HG03097 (cell line): ENCODE results near the gene GRK3.
"Not testable (repeated sequence)": the region's sequence is repeated elsewhere in the genome, so short reads cannot be mapped to it uniquely, and the experiment has no call there.

ENCODE experiments used
- ATAC-seq: cut with Tn5 transposase; IDR thresholded peaks from one replicate; pipeline ENCODE4 v1.9.1; 2021; ENCODE audit not compliant: unreplicated experiment, low FRiP score

Gene GRK3

DNA sequence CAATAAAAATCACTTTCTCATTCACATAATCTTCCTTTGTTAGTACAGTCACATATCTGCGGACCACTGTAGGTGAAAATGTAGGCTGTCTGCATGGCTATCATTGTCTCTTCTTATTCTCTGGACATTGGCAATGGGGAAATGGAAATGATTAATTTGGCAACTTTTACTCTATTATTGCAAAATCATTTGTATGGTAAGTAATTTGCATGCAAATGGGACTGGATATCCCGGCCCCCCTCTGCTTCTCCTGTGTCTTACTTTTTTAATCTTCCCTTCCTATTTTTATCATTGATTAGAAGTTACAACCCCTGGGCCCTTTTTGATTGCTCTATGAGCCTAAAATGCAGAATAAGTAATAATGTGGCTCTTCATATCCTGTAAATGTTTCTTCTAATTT lies 6.0 kb downstream of the GRK3 start:
- ATAC-seq, result no peak

DNA sequence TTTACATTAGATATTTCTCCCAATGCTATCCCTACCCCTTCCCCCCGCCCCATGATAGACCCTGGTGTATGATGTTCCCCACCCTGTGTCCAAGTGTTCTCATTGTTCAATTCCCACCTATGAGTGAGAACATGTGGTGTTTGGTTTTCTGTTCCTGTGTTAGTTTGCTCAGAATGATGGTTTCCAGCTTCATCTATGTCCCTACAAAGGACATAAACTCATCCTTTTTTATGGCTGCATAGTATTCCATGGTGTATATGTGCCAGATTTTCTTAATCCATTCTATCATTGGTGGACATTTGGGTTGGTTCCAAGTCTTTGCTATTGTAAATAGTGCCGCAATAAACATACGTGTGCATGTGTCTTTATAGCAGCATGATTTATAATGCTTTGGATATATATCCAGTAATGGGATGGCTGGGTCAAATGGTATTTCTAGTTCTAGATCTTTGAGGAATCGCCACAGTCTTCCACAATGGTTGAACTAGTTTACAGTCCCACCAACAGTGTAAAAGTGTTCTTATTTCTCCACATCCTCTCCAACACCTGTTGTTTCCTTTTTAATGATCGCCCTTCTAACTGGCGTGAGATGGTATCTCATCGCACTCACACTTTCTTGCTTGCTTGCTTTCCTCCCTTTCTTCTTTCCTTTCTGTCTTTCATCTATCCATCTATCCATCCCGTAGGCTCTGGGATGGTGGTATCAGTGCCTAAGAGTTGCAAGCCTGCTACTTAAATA lies 7.7 kb downstream of the GRK3 start:
- not testable (repeated sequence) for ATAC-seq

DNA sequence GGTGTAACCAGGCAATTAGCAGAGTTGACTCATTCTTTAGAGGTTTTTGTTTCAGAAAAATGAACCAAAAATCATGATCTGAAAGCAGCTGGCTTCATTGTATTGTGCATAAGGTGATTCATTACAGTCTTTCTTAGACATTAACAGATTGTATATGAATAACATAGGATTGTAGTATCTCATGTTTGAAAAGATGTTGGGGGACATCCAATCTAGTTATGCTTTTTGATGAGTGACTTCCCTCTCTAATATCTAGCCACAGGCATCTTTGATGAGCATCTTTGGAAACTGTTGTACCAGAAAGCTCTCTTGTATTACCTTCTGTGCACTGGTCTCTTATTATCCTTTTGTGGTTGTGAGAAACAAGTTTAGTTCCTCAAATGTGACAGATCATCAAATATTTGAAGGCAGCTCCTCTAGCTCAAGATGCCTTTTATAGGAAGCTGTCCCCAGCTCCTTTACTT lies 8.3 kb downstream of the GRK3 start:
- ATAC-seq, result no peak

DNA sequence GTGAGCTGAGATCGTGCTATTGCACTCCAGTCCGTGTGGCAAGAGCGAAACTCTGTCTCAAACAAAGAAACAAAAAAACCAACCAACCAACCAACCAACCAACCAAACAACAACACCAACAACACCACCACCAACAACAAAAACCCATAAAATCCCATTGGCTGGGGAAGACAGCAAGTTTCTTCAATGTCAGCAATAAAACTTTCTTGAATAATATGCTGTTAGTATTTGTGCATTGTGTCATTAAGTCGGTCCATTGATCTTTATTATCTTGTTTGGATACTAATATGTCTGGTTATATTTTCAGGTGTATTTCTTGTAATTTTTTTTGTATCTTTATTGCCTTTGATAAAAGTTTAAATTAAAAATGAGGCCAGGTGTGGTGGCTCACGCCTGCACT lies 9.4 kb downstream of the GRK3 start:
- no peak for ATAC-seq

DNA sequence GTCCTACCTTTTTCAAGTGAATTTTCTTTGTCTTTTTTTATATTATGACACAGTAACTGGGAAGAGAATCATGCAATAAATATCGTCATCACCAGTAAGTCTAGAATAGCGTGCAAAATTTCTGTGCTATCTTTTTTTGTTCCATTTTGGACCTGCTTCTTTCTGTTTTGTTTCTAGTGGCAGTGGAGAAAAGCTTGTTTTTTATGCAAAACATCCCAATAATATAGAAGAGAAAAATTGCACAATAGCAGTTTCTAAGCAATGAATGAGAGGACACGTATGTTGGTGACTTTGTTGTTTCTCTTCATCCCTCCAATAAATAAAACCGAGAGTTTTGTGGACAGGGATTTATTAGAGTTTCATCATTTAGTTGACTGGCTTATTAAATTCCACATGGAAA lies 10.3 kb downstream of the GRK3 start:
- ATAC-seq, result no peak

DNA sequence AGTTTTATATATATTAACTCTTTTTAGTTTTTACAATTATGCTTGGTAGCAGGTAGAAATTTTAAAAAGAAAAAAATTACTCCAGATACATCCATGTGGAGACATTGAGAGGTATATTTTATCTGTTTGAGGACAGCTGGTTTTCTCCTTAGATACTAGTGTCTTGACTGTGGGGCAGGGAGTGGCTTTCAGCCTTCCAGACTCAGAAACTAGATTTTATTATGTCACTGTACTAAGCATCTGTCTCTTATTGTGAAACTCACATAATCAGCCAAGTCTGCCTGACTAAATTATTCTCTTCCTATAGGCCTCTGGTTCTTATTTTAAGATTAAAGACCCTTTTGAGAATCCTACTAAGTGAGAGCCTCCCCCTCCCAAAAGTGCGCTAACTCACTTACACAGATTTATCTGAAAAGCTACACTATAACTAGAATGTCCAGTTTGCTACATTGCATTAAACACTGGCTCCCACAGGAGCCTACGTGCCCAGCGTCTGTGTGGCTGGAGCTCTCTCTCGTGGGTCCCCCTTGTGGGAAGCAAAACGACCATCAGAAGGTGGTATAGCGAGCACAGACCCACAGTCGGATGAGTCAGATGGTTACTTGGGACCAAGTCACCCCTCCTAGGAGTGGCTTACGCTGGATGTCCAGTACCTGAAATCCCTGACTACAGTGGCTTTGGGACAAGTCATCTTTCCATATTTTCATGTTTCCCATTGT lies 11.4 kb downstream of the GRK3 start:
- ATAC-seq, result not testable (repeated sequence)

DNA sequence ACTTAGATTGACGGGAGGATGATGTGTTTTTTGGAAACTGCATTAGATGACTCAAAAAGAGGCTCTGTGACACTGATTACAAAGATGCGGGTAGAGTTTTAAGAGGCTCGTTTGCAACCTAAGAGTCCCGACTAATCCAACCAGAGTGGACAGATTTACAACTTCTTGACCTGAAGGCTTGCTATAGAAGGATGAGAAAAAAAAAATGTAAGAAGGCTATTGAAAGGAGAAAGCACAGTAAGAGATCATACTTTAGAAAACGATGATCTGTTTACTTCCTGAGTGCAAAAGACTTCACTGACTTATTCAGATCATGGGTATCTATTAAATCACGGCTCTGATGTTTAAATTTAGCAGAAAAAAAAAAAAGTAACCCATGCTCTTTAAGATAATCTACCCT lies 17.0 kb downstream of the GRK3 start:
- ATAC-seq, result not testable (repeated sequence)

DNA sequence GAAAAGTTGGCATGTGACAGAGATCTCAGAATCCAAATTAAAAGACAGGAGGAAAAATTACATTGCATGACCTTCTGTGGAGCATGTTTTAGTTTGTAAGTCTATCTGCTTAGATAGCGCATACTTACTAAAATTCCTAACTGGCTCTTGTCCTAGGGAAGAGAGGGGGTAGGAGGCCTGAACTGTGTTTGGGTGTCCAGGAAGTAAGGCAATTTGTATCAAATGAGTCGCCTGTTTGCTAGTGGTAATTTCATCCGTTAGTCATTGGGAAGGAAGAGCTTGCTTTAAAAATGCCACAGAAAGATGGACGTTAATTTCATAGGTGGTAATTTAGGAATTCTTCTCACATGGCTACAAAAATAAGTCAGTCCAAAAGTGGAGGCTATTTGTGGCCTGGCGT lies 18.5 kb downstream of the GRK3 start:
- no peak for ATAC-seq

DNA sequence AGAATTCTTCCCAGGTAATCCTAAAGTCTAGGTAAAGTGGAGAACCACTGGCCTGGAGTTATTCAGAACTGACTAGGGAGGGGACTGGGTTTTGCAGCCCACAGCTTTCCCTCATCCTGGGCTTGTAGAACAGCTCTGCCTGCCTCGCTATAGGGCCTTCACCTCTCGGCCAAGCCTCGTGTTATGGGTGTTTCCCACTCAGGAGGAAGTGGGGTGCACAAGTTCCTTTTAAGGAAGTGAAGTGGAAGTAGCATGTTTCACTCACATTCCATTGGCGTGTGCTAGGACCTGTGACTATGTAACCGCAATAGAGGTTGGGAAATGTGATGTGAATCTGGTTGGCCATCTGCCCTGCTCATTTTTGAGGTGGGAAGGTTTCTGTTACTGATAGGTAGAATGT lies 20.5 kb downstream of the GRK3 start:
- ATAC-seq, result not testable (repeated sequence)

DNA sequence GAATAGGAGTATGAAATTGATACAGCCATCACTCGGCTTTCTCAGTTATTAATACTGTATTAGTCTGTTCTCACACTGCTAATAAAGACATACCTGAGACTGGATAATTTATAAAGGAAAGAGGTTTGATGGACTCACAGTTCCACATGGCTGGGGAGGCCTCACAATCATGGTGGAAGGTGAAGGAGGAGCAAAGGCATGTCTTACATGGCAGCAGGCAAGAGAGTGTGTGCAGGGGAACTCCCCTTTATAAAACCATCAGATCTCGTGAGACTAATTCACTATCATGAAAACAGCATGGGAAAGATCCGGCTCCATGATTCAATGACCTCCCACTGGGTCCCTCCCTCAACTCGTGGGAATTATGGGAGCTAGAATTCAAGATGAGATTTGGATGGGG lies 25.2 kb downstream of the GRK3 start:
- not testable (repeated sequence) for ATAC-seq

DNA sequence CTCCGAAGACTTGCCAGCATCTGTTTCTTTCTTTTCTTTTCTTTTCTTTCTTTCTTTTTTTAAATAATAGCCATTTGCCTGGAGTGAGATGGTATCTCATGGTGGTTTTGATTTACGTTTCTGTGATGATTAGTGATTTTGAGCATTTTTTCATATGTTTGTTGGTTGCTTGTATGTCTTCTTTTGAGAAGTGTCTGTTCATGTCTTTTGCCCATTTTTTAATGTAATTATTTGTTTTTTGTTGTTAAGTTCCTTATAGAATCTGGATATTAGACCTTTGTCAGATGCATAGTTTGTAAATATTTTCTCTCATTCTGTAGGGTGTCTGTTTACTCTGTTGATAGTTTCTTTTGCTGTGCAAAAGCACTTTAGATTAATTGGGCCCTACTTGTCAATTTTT lies 28.8 kb downstream of the GRK3 start:
- ATAC-seq, result not testable (repeated sequence)

DNA sequence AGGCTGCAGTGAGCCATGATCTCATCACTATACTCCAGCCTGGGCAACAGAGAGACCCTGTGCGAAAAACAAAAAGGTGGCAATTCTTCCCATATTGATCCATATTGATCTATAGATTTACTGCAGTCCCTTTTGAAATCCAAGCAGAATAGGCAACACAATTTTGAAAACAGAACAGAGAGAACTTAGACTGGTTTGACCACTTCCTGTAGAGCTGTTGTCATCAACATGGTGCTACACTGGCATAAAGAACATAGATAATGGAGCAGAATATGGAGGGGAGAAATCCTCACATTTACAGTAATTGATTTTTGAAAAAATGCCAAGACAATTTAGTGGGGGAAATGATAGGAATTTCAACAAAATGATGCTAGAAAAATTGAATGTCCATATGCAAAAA lies 34.1 kb downstream of the GRK3 start:
- ATAC-seq, result no peak

DNA sequence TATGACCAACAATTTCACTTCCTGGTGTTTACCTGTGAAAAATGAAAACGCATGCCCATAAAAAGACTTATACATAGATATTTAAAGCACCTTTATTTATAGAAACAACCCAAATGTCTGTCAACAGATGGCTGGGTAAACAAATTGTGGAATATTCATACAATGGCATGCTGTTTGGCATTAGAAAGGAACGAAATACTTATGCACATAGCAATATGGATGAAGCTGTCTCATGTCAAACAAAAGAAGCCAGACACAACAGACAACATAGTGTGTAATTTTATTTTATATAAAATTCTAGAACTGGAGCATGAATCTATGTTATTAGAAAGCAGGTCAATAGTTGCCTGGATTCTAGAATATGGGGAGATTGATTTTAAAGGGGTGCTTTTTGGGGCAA lies 38.0 kb downstream of the GRK3 start:
- ATAC-seq, result no peak

DNA sequence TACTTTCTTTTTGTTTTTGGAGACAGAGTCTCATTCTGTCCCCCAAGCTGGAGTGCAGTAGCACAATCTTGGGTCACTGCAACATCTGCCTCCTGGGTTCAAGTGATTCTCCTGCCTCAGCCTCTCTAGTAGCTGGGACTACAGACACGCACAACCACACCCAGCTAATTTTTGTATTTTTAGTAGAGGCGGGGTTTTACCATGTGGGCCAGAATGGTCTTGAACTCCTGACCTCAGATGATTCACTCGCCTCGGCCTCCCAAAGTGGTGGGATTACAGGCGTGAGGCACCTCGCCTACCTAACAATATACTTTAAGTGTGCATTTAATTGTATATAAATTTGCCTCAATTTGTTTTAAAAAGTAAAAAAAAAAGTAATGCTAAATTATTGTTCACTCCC lies 38.4 kb downstream of the GRK3 start:
- no peak for ATAC-seq

DNA sequence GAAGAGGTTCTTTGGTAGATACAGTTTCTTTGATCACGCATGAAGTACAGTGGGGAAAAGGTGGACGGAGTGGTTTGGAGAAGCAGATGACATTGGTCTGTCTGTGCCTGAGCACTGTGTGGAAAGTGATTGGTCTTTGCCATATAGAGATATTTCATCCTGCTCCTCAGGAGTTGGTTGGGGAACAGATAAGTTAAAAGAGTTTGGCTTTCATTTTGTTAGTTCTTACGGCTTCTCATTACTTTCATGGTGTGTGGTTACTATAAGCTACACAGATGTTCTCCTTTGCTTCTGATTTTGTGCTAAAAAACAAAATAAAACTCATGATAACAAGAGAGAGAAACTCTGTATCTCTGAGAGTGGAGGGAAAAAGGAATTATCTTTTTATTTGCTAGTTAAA lies 40.7 kb downstream of the GRK3 start:
- not testable (repeated sequence) for ATAC-seq

DNA sequence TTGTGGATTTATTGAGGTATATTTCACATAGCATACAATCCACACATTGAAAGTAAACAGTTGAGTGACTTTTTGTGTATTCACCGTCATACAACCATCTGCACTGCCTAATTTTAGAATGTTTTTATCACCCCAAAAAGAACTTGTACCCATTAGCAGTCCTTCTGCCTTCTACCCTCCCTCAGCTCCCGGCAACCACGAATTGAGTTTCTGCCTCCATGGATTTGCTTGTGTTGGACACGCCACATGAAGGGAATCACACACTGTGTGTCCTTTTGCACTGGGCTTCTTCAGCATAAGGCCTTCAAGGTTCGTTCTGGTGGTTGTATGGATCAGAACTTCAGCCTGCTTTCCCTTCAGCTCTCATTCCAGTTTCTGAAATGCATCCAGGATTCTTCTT lies 41.1 kb downstream of the GRK3 start:
- not testable (repeated sequence) for ATAC-seq

DNA sequence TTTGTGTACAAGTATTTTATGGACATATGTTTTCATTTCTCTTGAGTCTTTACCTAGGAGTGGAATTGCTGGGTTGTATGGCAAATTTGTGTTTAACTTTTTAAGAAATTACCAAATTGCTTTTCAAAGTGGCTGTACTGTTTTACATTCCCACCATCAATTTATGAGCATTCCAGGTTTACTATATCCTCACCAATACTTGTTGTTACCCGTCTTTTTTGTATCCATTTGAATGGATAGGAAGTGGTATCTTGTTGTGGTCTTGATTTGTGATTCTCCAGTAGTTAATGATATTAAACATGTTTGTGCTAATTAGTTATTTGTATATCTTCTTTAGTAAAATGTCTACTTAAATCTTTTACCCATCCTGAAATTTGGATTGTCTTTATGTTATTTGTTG lies 46.8 kb downstream of the GRK3 start:
- not testable (repeated sequence) for ATAC-seq

DNA sequence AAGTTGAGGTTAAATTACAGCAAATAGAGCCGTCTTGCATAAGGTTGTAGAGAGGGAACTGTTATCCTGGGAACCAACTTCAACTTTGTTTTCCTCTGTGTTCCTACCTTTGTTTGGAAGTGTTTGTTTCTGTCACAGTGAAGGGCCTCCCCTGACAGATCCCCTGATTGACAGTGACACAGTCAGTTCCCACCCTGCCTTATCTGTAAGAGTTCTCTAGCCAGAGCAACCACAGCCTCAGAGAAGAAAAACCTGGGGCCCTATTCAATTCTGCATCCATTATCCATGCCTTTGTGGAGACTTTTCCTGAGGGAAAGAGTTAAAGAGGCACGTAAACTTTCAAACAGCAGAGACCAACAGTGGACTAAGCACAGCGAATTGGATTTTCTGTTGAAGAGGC lies 48.7 kb downstream of the GRK3 start:
- ATAC-seq, result not testable (repeated sequence)

DNA sequence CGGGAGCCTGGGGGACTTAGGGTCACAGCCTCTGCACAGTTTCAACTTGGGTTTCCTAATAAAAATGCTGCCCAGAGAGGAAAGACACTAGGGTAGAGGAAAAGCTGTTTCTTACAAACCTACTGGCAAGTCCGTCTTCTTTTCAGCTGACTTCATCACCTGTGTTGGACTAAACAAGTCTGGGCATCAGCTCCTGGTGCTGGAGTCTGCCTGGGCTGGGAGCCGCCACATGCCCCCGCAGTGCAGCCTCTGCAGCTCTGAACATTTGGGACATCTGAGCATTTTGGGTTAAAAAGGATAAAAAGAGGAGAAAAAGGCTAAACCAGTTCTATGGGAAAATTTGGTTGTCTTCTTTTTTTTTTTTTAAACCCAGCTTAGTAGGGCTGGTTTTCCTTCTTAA lies 49.1 kb downstream of the GRK3 start:
- not testable (repeated sequence) for ATAC-seq

DNA sequence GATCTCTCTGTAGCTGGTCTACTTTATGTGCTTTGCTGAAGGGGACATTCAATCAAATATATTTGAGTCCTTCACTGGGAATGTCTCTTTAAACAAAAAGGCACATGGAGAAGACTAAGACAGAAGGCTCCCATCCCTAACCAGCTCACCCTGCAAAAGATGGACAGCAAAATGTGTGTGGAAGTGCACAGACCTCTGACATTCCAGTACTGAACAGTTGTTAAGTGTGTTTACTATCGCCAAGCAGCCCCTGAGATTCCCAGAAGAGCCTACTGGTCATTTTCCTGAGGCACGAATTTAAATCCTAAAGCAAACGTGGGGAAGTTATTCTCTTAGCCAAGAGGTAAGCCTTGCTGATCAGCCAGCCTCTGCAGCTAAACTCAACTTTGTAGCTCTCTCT lies 50.3 kb downstream of the GRK3 start:
- ATAC-seq, result not testable (repeated sequence)

DNA sequence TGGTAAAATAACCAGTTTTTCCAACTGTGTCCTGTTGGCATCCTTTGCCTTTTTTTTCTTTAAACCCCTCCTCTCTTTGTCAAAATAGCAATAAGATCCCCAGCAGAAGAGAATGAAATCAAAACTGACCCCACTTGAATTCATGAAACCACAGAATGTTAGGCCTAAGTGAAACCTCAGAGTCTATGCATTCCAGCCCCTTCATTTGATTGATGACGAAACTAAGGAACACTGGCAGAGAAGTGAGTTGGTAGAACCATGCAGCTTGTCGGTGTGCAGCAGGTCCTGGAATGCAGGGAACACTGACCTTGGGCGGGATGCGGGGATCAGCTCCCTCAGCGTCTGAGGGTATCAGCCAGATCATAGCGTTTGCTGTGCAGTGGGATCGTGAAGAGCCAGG lies 57.5 kb downstream of the GRK3 start:
- ATAC-seq, result no peak

DNA sequence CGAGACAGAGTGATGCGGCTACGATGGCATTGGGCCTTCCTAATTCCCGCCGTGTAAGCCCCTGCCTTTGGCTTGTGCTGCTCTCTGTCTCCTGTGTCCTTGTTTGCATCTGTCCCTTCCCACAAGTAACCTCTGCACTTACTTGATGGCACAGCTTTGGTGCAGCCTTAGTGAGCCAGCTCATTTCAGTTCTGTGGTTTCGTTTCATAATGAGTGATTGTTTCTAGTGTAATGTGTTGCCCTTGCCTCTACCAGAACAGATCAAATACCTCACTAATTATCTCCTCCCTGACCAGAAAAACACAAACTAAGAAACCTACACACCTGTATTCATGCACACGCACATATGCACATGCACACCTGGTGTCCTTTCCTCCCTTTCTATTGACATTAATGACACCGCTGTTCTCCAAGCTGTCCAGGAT lies 58.8 kb downstream of the GRK3 start:
- no peak for ATAC-seq
